OCI-LY7 (cell line): ENCODE results near the gene GRID1.

ENCODE experiments used
- CTCF ChIP-seq: fragments of 200-600 bp; sonication (generic); conservative IDR thresholded peaks from 2 replicates; pipeline ENCODE4 v1.5.1; 2014; ENCODE audit warnings: mild to moderate bottlenecking, antibody characterized with exemption, low read length, moderate library complexity, mixed read lengths
- EZH2phosphoT487 ChIP-seq: fragments of 200-600 bp; sonication (generic); IDR thresholded peaks from 2 replicates; pipeline ENCODE4 v1.6.1; 2018; ENCODE audit warnings: low read depth, borderline replicate concordance, mild to moderate bottlenecking, mixed run types, antibody characterized with exemption, low read length, moderate library complexity, mixed read lengths

GRCh38 chr10:86334488-86335085, 32.0 kb downstream of the GRID1 start:
- TF ChIP-seq CTCF (peak; percentile 43), EZH2phosphoT487 (no peak)
